Measurements from ENCODE around the gene LRRK2. TPM values are rescaled to one million over a fixed set of nuclear protein-coding genes. Genes with fewer than 3 reads are reported as not detected.
A peak's percentile ranks its signal among the peaks of the same experiment; 100 is the strongest.
"Not testable (repeated sequence)": the region's sequence is repeated elsewhere in the genome, so short reads cannot be mapped to it uniquely, and the experiment has no call there.

LRRK2 gene
- total and polyA plus RNA-seq, 2 donors from 2014 or later = 8.6 to 110 TPM

GRCh38 chr12:40207551-40207950 is 17.2 kb upstream of the LRRK2 start:
- no peak for FAIRE-seq

DNA sequence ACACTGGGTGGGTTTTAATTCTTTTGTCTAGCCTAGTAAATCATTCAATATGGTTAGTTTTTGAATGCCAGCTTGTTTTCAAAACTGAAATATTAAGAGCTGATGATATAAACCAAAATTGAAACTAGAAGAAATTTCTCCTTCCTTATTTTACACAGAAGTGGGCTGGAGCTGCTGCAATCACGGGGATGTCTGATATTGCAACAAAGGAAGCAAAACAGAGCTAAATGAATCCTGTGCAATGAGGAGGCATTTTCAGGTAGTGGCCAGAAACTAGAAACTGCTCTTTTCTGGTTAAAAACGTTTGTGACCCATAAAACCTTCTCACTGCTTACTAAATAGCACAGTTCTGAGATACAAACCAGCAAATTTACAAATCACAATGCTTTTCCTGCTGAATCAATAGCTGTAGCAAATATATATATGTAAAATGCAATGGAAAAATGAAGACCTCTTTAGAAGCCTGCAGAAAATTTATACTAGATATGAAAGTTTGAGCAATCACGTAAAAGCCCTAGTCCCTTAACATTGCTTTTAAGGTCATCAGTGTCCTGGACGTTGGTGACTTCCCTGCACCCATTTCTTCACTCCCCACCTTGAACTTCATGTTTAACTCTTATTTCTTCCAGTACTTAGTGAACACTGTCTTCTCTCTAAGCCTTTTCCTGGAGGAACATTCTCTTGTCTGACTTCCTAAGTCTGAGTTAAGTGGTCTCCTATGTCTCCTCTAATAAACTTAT is 15.9 kb upstream of the LRRK2 start:
- no peak for FAIRE-seq
- no peaks in the 10 kb centered on the region for H3K36me3 ChIP-seq (ENCODE audit: control insufficient read depth in 2 of 3, insufficient read depth in 3 of 3, low read length in 3 of 3)

More at GRCh38 chr12:40207551-40207950, 17.2 kb upstream of the LRRK2 start:
- Histone ChIP-seq H3K36me3 (ENCODE audit: control insufficient read depth in 2 of 3, insufficient read depth in 3 of 3, low read length in 3 of 3) (no peaks in the 10 kb centered on the region), H3K9ac (ENCODE audit: low read length in 3 of 3) (no peak overlapping the region), H3K4me1 (ENCODE audit: control insufficient read depth in 2 of 3, insufficient read depth in 2 of 3, low read depth in 1 of 3, low read length in 3 of 3) (peaks cover 0 to 13% (median 0%) of the 10 kb centered on the region in 3 donors), H3K27ac (ENCODE audit: low read depth in 2 of 2, low read length in 2 of 2) (no peak overlapping the region), H3K4me3 (ENCODE audit: low read length in 3 of 3) (no peak overlapping the region), H3K9me3 (ENCODE audit: control insufficient read depth in 2 of 3, insufficient read depth in 1 of 3, low read length in 3 of 3) (no peaks in the 10 kb centered on the region), H3K27me3 (ENCODE audit: control insufficient read depth, insufficient read depth, low read length) (no peaks in the 10 kb centered on the region)
- DNase-seq = no peak
- intact Hi-C loops (cut with DNase I) = no loop called here
- TF ChIP-seq, protein P1, sequence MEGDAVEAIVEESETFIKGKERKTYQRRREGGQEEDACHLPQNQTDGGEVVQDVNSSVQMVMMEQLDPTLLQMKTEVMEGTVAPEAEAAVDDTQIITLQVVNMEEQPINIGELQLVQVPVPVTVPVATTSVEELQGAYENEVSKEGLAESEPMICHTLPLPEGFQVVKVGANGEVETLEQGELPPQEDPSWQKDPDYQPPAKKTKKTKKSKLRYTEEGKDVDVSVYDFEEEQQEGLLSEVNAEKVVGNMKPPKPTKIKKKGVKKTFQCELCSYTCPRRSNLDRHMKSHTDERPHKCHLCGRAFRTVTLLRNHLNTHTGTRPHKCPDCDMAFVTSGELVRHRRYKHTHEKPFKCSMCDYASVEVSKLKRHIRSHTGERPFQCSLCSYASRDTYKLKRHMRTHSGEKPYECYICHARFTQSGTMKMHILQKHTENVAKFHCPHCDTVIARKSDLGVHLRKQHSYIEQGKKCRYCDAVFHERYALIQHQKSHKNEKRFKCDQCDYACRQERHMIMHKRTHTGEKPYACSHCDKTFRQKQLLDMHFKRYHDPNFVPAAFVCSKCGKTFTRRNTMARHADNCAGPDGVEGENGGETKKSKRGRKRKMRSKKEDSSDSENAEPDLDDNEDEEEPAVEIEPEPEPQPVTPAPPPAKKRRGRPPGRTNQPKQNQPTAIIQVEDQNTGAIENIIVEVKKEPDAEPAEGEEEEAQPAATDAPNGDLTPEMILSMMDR (IDR thresholded peaks at IDR 0.05; ENCODE audit: borderline replicate concordance, extremely low read depth, insufficient read depth) = no peak

GRCh38 chr12:40209886-40210285 is 14.9 kb upstream of the LRRK2 start:
- no peaks in the 10 kb centered on the region for H3K9me3 ChIP-seq (ENCODE audit: control insufficient read depth in 2 of 3, insufficient read depth in 1 of 3, low read length in 3 of 3)
- no peak overlapping the region for H3K27ac ChIP-seq (ENCODE audit: low read depth in 2 of 2, low read length in 2 of 2)
- TF ChIP-seq, protein P1 (IDR thresholded peaks at IDR 0.05; ENCODE audit: borderline replicate concordance, extremely low read depth, insufficient read depth) = no peak
- intact Hi-C loops (cut with DNase I) = no loop called here
- no peak overlapping the region for H3K9ac ChIP-seq (ENCODE audit: low read length in 3 of 3)
- FAIRE-seq (no peak), DNase-seq (peak in 2 of 5 donors; percentile 56 to 62)
- peaks cover 0 to 13% (median 0%) of the 10 kb centered on the region in 3 donors for H3K4me1 ChIP-seq (ENCODE audit: control insufficient read depth in 2 of 3, insufficient read depth in 2 of 3, low read depth in 1 of 3, low read length in 3 of 3)
- no peaks in the 10 kb centered on the region for H3K27me3 ChIP-seq (ENCODE audit: control insufficient read depth, insufficient read depth, low read length)
- no peak overlapping the region for H3K4me3 ChIP-seq (ENCODE audit: low read length in 3 of 3)
- H3K36me3 ChIP-seq (ENCODE audit: control insufficient read depth in 2 of 3, insufficient read depth in 3 of 3, low read length in 3 of 3) = no peaks in the 10 kb centered on the region

More for the DNA sequence above, 15.9 kb upstream of the LRRK2 start:
- Histone ChIP-seq H3K27ac (ENCODE audit: low read depth in 2 of 2, low read length in 2 of 2) (no peak overlapping the region), H3K27me3 (ENCODE audit: control insufficient read depth, insufficient read depth, low read length) (no peaks in the 10 kb centered on the region), H3K4me3 (ENCODE audit: low read length in 3 of 3) (no peak overlapping the region), H3K9me3 (ENCODE audit: control insufficient read depth in 2 of 3, insufficient read depth in 1 of 3, low read length in 3 of 3) (no peaks in the 10 kb centered on the region), H3K9ac (ENCODE audit: low read length in 3 of 3) (no peak overlapping the region), H3K4me1 (ENCODE audit: control insufficient read depth in 2 of 3, insufficient read depth in 2 of 3, low read depth in 1 of 3, low read length in 3 of 3) (peaks cover 0 to 13% (median 0%) of the 10 kb centered on the region in 3 donors)
- DNase-seq = no peak
- intact Hi-C loops (cut with DNase I) = no loop called here
- TF ChIP-seq, protein P1 (IDR thresholded peaks at IDR 0.05; ENCODE audit: borderline replicate concordance, extremely low read depth, insufficient read depth) = no peak

DNA sequence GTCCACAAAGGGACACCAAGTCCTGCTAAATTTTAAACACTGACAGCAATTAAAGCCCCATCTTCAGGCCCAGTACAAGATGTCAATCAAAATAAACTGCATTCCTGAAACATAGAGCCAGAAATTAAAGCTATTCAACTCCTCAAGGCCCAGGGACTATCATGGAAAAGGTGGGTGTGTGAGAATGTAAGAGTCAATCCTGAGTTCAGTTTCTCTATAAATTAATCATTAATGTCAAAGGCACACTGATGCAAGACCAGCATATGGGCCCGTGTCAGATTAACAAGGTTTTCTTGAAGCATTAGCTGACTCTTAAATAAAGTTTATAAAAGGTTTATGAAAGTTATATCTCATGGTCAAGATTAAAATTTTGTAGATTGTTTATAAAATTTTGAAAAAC is 13.6 kb upstream of the LRRK2 start:
- H3K4me3 ChIP-seq (ENCODE audit: low read length in 3 of 3); intact Hi-C loops (cut with DNase I); H3K9ac ChIP-seq (ENCODE audit: low read length in 3 of 3); FAIRE-seq; H3K36me3 ChIP-seq (ENCODE audit: control insufficient read depth in 2 of 3, insufficient read depth in 3 of 3, low read length in 3 of 3); H3K27ac ChIP-seq (ENCODE audit: low read depth in 2 of 2, low read length in 2 of 2); H3K27me3 ChIP-seq (ENCODE audit: control insufficient read depth, insufficient read depth, low read length); H3K9me3 ChIP-seq (ENCODE audit: control insufficient read depth in 2 of 3, insufficient read depth in 1 of 3, low read length in 3 of 3): not testable (repeated sequence)
- peaks cover 0 to 13% (median 0%) of the 10 kb centered on the region in 3 donors for H3K4me1 ChIP-seq (ENCODE audit: control insufficient read depth in 2 of 3, insufficient read depth in 2 of 3, low read depth in 1 of 3, low read length in 3 of 3)
- DNase-seq = peak in 1 of 5 donors; percentile 14
